ENCODE measurements around the gene CROCC2.

The CROCC2 gene

GRCh38 chr2:240946654-240947053 lies 40.5 kb downstream of the CROCC2 start:
- DNase-seq, result no peak

DNA sequence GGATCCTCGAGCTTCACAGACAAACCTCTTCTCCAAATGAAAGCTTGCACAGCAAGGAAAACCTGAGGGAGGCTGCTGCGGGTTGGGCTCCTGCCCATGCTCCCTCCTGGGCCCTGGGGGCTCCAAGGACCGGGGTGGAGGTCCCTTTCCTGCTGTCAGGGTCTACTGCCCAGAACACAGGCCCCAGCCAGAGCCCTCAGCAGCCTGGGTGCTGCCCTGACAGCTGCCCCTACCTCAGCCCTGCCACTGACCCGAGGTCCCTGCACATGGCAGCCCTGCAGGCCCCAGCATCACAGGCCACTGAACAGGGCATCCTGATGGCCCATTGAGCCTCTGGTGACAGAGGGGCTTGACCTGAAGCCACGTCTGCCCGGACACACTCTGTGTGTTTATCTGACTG lies 41.0 kb downstream of the CROCC2 start:
- DNase-seq, result no peak

GRCh38 chr2:240947607-240948006 lies 41.5 kb downstream of the CROCC2 start:
- no peak for DNase-seq

- no peak for DNase-seq
Observed at GRCh38 chr2:240948086-240948485, 42.0 kb downstream of the CROCC2 start.

DNA sequence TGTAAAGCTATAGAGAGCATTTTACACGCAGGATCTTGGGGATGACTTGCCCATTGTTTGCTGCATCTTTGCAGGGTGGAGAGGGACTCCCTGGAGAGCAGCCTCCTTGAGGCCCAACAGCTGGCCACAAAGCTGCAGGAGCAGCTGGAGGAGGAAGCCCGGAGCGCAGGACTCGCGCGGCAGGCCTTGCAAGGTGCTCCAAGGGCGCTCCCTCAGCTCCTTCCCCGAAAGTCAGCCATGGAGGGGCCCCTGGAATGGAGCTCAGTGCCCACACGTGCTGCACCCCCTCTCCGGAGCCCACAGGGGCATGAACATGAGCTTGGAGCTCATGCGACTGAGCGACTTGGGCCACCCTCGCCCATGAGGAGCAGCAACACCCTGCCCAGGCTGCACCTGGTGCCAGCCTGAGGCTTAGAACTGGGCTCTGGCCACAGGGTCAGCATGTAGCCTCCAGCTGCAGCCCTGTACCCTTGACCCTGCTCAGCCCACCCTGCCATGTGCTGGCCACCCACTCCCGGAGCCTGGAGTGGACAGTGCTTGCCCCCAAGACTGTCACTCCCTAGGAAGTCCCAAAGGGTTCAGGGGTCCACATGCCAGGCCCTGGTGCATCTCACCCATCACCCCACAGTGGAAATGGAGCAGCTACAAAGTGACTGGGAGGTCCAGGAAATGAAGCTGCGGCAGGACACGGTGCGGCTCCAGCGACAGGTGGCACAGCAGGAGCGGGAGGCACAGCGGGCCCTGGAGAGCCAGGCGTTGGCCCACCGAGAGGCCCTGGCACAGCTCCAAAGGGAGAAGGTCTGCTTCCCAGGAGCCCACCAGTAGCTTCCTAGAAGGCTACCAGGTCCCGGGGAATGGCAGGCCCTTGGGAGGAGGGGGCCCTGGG lies 43.0 kb downstream of the CROCC2 start:
- DNase-seq, result no peak

DNA sequence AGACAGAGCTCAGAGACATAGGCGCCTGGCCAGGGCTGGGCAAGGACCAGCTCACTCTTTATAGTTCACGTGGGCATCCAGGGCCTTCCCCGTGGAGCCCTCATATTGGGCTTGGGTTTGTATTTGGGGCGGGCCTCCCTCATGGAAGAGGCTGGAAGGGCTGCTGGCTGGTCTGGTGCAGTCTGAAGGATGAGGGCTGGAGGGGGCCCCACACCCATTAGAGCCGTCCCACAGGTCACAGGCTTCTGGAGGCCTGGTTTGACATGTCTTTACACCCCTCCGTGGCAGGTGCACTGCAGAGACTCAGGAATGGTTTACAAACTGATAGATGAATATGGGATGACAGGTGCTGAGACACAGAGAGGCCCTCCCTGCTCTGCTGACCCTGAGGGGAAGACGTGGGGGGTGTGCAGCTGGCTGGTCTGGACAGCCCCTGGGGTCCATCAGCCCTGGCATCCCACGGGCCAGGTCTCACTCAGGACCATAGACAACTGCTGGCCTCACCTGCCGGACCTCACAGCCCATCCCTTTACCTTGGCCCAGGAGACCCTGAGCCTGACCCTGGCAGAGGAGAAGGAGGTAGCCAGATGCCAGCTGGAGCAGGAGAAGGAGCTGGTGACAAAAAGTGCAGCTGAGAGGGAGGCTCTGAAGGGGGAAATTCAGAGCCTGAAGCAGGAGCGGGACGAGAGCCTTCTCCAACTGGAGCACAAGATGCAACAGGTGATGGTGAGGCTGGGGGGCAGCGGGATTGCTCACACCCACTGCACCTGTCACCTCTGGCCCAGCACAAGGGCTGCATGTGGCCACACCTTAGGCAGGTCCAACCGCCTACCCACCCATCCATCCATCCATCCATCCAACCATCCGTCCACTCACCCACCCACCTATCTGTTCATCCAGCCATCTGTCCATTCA lies 43.9 kb downstream of the CROCC2 start:
- DNase-seq, result no peak

GRCh38 chr2:240951045-240951594 lies 45.0 kb downstream of the CROCC2 start:
- no peak for DNase-seq

GRCh38 chr2:240952496-240953246 lies 46.5 kb downstream of the CROCC2 start:
- no peak for DNase-seq

DNA sequence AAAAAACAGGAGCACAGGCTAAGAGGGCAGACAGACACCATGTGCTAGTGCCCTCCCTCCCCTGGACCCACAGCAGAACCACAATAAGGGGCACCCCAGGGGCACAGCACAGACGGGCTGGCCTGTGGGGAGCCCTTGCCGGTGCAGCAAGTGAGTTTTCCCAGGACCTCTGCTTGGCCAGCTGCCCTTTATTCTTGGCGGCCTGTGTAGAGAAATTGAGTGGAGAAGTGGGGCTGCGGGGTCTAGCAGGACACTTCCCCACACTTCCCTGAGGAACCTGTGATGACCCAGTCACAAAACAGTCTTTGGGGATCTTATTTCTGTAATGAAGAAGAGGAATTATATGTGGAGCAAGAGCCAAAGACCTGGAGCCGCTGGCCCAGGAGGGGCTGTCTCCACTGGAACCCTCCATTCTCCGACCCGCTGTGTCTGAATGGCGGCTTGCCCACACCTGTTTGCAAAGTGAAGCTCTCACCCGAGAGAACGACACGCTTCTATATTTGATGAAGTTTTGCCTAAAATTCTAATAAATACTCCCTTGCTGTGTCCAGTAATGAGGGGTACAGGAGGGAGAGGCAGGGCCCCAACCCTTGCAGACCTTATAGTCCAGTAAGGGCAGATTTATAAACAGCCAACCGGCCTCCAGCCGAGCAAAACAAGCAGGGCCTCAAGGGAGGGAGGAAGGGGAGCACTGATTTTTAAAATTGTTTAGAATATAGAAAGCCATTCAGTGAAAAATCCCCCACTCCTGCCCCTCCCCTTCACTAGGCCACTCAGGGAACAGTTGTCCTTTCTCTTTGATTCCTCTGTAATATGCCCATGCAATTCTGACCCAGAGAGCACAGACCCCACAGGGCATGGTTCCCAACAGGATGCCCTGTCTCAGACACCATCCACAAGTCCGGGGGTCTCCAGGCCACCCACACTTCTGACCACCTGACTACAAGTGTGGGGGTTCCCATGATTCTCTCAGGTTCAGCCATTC lies 47.6 kb downstream of the CROCC2 start:
- no peak for DNase-seq

- DNase-seq, result no peak
Observed at GRCh38 chr2:240954436-240955305, 48.5 kb downstream of the CROCC2 start.

- DNase-seq, result no peak
Observed at GRCh38 chr2:240955306-240956170, 49.4 kb downstream of the CROCC2 start.

GRCh38 chr2:240956171-240956934 lies 50.2 kb downstream of the CROCC2 start:
- DNase-seq, result no peak

DNA sequence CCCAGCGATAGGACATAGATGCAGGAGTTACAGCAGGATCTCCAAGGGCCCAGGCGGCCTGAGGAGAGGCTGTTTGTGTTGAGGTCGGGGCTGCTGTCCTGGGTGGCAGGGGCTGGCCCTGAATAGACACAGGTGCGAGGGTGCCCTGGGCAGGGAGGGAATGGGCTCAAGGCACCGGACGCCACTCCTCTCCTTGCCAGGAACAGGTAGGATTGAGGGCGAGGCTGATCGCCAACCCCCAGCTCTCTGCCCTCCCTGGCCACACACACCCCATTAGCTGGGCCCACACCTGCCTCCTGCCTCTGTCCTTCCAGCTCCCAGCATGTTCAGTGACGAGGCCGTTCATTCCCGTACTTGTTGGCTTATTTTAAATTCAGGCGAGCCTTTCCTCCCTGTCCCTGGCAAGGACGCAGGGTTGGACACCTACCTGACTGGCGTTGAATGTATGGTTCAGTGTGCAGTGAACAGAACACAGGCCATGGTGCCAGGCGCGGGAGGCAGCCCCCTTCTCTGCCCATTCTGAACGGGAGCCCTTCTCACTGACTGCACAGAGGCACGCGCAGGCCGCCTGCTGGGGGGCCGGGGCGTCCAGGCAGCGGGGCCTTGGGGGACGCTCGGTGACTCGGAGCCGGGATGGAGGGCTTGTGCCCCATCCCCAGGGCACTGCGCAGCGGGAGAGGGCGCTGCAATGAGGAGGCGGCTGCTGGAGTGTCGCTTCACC lies 51.0 kb downstream of the CROCC2 start:
- DNase-seq, result no peak

DNA sequence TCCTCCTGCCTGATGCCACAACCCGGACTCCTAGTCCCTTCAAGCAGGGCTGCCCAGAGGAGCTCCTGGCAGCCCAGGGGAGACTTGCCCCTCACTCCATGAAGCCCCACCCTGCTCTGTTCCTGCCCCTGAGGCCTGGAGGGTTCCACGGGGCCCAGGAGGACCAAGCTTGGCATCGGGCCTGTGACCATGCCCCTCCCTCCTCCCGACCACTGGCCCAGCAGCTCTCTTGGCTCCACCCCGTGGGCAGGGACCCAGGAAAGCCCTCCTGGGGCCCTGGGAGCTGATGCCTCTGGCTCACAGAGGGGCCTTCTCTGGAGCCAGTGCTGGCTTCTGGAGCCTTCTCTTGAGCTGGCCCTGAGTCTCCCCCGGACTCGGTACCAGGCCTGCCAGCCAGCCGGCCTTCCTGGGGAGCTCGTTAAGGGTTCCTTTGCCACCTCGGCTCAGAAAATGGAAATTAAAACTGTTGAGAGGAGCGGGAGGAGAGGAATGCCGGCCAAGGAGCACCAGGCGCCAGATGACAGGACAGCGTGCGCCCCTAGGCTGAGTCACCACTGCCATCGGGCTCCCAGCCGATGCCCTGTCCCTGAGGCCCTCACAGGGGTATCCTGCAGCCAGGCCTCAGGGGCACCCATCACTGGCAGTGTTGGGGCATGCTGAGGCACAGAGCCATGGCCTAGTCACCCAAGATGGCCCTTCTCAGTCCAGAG lies 51.7 kb downstream of the CROCC2 start:
- DNase-seq, result peak; percentile 41

DNA sequence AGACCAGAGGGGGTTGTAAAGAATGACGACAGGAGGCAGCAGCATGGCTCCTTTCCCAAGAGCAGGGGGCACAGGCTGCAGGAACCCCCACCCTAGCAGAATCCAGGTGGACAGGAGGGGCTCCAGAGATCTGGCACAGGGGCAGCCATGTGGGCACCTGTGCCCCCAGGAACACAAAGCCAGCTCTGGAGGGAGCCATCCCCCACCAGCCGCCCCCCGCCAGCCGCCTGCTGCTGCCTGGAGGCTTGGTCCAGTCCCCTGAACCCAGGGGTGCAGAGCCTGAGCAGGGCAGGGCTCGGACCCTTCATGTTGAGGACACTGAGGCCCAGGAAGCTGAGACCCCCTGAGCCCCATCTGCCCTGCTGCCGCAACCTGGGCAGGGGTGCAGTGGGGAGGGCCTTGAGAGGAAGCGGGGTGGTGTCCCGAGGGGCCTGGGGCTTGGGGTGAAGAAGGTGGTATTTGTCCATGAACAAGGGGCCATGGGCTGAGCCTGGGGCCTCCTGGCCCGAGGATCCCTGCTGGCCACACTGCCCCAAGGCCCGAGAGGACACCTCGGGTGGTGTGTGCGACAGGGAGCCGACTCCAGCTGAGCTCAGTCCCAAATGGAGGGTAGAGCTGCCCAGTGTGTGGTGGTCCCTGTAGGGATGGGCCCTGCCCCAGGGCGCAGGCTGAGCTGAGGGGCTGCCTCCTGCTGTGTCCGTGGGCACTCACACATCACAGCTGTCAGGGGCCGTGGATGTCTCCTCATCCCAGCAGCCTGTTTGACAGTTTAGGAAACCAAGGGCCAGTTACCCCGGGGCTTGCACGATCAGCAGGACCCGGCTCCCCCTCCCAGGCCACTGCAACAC lies 52.5 kb downstream of the CROCC2 start:
- DNase-seq, result peak; percentile 35

All from activated CD8-positive, alpha-beta memory T cell treated with anti-CD3 and anti-CD28 coated beads for 24 hours (primary cell).